Neural progenitor cell (in vitro differentiated cells): ENCODE data around the gene SLC43A2. TPM values are rescaled to one million over a fixed set of nuclear protein-coding genes. Genes with fewer than 3 reads are reported as not detected.

Experiments
- DNase-seq: peaks from one replicate; pipeline ENCODE4 v3.0.0-alpha.2; 2016; ENCODE audit warnings: low spot score
- H2AFZ ChIP-seq: fragments of 200-600 bp; sonication (generic); replicated peaks from 2 replicates; pipeline ENCODE4 v1.6.1; 2016; ENCODE audit warnings: antibody characterized with exemption
- H3F3A ChIP-seq: fragments of 200-600 bp; sonication (generic); 2 replicates; pipeline ENCODE4 v1.6.1; 2016; ENCODE audit warnings: antibody characterized with exemption, low read depth
- H3K27ac ChIP-seq: fragments of 200-600 bp; sonication (generic); 2 replicates; pipeline ENCODE4 v1.5.1; 2016; ENCODE audit warnings: mild to moderate bottlenecking
- H3K27me3 ChIP-seq: fragments of 200-600 bp; sonication (generic); 2 replicates; pipeline ENCODE4 v1.6.1; 2016; ENCODE audit warnings: mild to moderate bottlenecking, moderate library complexity
- H3K36me3 ChIP-seq: fragments of 200-600 bp; sonication (generic); 2 replicates; pipeline ENCODE4 v1.5.1; 2016
- H3K4me1 ChIP-seq: fragments of 200-600 bp; sonication (generic); 2 replicates; pipeline ENCODE4 v1.6.1; 2016; ENCODE audit warnings: mixed run types
- H3K4me2 ChIP-seq: fragments of 200-600 bp; sonication (generic); 2 replicates; pipeline ENCODE4 v1.6.1; 2016
- H3K4me3 ChIP-seq: fragments of 200-600 bp; sonication (generic); 2 replicates; pipeline ENCODE4 v1.5.1; 2016
- H3K79me2 ChIP-seq: fragments of 200-600 bp; sonication (generic); 2 replicates; pipeline ENCODE4 v1.6.1; 2016; ENCODE audit warnings: low read depth
- H3K9ac ChIP-seq: fragments of 200-600 bp; sonication (generic); 2 replicates; pipeline ENCODE4 v1.6.1; 2016
- H3K9me3 ChIP-seq: fragments of 200-600 bp; sonication (generic); 2 replicates; pipeline ENCODE4 v1.5.1; 2016; ENCODE audit warnings: low read depth
- H4K20me1 ChIP-seq: fragments of 200-600 bp; sonication (generic); 2 replicates; pipeline ENCODE4 v1.6.1; 2016; ENCODE audit warnings: low read depth
- H3K27ac Mint-ChIP-seq: 3 replicates; pipeline ENCODE4 v1.8.0; 2021; ENCODE audit warnings: mixed read lengths
- H3K27me3 Mint-ChIP-seq: 2 replicates; pipeline ENCODE4 v1.8.0; 2022; ENCODE audit warnings: low read depth, mild to moderate bottlenecking, inconsistent platforms, moderate library complexity, mixed read lengths; ENCODE audit not compliant: insufficient read depth
- H3K36me3 Mint-ChIP-seq: 3 replicates; pipeline ENCODE4 v1.8.0; 2021; ENCODE audit warnings: mixed read lengths
- H3K4me1 Mint-ChIP-seq: 3 replicates; pipeline ENCODE4 v1.8.0; 2021; ENCODE audit warnings: mixed read lengths
- H3K4me3 Mint-ChIP-seq: 3 replicates; pipeline ENCODE4 v1.8.0; 2021; ENCODE audit warnings: mild to moderate bottlenecking, moderate library complexity, mixed read lengths
- H3K9me3 Mint-ChIP-seq: 3 replicates; pipeline ENCODE4 v1.8.0; 2020; ENCODE audit warnings: mixed read lengths
- EZH2 ChIP-seq: fragments of 200-600 bp; sonication (generic); IDR thresholded peaks from 2 replicates; pipeline ENCODE4 v1.6.1; 2017; ENCODE audit warnings: antibody characterized with exemption, mild to moderate bottlenecking, moderate library complexity
- EZH2phosphoT487 ChIP-seq: fragments of 200-600 bp; sonication (generic); IDR thresholded peaks from 2 replicates; pipeline ENCODE4 v1.6.1; 2017; ENCODE audit warnings: antibody characterized with exemption
- total RNA-seq: library from RNA; depleted of rRNA; stranded (reverse); fragments of >200 nt; gene quantifications from 2 replicates; pipeline ENCODE4 v1.2.3, GENCODE V29; 2015; ENCODE audit warnings: low replicate concordance
- TF ChIP-seq, protein P1 (sequence below): fragments of 200-600 bp; sonication (generic); IDR thresholded peaks from 2 replicates; pipeline ENCODE4 v1.5.1; 2017; ENCODE audit warnings: antibody characterized with exemption, mild to moderate bottlenecking

Gene SLC43A2
- total RNA-seq, 1 donor from 2014 or later, result 6.8 TPM

DNA sequence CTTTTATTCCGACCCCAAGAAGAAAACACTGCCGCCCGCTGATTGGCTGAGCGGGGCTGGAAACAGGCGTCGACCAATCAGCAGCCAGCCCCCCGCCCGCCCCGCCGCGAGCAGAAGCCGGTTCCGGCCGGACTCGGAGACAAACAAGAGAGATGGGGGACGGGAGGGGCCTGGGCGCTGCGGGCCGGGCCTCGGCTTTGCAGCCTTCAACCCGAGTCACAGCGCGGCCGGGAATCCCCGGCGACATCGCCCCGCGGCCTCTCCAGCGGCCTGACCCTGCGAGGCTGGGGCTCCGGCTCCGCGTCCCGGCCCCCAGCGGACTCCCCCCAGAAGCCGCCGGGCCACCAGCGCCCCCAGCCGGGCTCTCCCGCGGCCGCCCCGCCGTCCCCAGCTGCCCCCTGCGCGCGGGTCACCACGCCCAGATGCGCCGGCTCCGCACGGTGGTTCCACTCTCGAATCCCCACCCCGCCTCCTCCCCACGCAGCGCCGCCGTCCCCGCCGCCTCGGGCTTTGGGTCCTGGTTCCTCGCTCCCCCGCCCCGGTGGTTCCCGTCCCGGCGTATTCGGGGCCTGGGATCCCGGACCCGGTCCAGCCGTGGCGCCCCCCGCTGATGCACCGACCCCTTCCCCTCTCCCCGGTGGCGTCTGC is 346 bp upstream of the SLC43A2 start:
- peaks cover 15% of the 10 kb centered on the region for H4K20me1 ChIP-seq
- H3K79me2 ChIP-seq, result no peaks in the 10 kb centered on the region
- no peaks in the 10 kb centered on the region for H3K36me3 ChIP-seq
- H3K4me2 ChIP-seq, result peak overlapping the region; percentile 90
- Mint-ChIP-seq H3K27me3 (peaks cover 7% of the 10 kb centered on the region), H3K27ac (peak overlapping the region; percentile 61), H3K9me3 (no peaks in the 10 kb centered on the region), H3K4me1 (peaks cover 33% of the 10 kb centered on the region), H3K4me3 (peak overlapping the region; percentile 90), H3K36me3 (no peaks in the 10 kb centered on the region)
- peak overlapping the region; percentile 69 for H3K4me3 ChIP-seq
- H3F3A ChIP-seq, result peaks cover 35% of the 10 kb centered on the region
- H2AFZ ChIP-seq, result peak overlapping the region; percentile 79
- peaks cover 25% of the 10 kb centered on the region for H3K4me1 ChIP-seq
- no peaks in the 10 kb centered on the region for H3K9me3 ChIP-seq
- H3K27ac ChIP-seq, result peak overlapping the region; percentile 93
- DNase-seq, result peak; percentile 98
- H3K9ac ChIP-seq, result peak overlapping the region; percentile 52
- peak; percentile 9 for TF ChIP-seq EZH2
- TF ChIP-seq, protein P1, sequence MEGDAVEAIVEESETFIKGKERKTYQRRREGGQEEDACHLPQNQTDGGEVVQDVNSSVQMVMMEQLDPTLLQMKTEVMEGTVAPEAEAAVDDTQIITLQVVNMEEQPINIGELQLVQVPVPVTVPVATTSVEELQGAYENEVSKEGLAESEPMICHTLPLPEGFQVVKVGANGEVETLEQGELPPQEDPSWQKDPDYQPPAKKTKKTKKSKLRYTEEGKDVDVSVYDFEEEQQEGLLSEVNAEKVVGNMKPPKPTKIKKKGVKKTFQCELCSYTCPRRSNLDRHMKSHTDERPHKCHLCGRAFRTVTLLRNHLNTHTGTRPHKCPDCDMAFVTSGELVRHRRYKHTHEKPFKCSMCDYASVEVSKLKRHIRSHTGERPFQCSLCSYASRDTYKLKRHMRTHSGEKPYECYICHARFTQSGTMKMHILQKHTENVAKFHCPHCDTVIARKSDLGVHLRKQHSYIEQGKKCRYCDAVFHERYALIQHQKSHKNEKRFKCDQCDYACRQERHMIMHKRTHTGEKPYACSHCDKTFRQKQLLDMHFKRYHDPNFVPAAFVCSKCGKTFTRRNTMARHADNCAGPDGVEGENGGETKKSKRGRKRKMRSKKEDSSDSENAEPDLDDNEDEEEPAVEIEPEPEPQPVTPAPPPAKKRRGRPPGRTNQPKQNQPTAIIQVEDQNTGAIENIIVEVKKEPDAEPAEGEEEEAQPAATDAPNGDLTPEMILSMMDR, result peak; percentile 45
- no peak for TF ChIP-seq EZH2phosphoT487
- H3K27me3 ChIP-seq, result peaks cover 35% of the 10 kb centered on the region

DNA sequence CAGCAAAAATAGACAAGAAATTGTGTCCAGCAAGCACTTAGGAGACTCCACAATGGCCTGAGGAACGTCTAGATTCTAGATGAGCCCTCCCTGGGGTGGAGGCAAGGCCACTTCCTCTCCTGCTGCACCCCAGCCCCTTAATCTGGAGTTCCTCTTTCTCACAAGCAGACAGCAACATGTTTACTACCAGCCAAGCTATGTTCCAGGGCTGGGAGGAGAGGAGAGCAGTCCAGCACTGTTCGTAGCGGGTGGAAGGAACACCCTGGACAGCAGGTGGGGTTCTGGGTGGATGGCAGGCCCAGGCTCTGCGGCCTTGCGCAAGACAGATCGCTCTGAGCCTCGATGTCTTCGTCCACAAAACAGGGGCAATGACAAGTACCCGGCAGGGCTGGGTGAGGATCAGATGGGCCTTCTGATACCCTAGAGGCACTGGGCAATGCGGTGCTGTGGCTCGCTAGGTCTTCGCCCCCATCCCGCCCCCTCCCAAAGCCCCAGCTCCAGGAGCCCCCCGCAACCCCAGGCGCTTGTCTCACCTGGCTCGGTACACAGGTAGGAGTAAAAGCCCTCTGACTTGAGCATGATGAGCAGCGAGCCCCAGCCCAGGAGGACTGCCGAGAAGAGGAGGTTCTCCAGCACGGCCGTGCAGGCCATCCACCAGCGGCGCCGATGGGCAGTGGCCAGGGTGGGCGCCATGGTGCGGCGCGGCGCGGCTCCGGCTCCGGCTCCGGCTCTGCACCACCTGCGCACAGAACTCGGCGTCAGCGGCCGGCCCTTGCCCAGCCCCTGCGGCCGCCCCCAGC is 1.3 kb downstream of the SLC43A2 start:
- H2AFZ ChIP-seq, result peak overlapping the region; percentile 46
- TF ChIP-seq, protein P1, result no peak
- TF ChIP-seq EZH2phosphoT487 (no peak), EZH2 (no peak)
- Mint-ChIP-seq H3K36me3 (peaks cover 2% of the 10 kb centered on the region), H3K4me1 (peaks cover 33% of the 10 kb centered on the region), H3K9me3 (no peaks in the 10 kb centered on the region), H3K27ac (peak overlapping the region; percentile 88), H3K4me3 (peak overlapping the region; percentile 87), H3K27me3 (peaks cover 7% of the 10 kb centered on the region)
- no peak overlapping the region for H3K27ac ChIP-seq
- H3K4me3 ChIP-seq, result peak overlapping the region; percentile 69
- peak overlapping the region; percentile 90 for H3K4me2 ChIP-seq
- H3K9me3 ChIP-seq, result no peaks in the 10 kb centered on the region
- no peak for DNase-seq
- H3K9ac ChIP-seq, result no peak overlapping the region
- H3F3A ChIP-seq, result peaks cover 35% of the 10 kb centered on the region
- peaks cover 35% of the 10 kb centered on the region for H3K27me3 ChIP-seq
- no peaks in the 10 kb centered on the region for H3K36me3 ChIP-seq
- H3K4me1 ChIP-seq, result peaks cover 25% of the 10 kb centered on the region
- no peaks in the 10 kb centered on the region for H3K79me2 ChIP-seq
- peaks cover 15% of the 10 kb centered on the region for H4K20me1 ChIP-seq

DNA sequence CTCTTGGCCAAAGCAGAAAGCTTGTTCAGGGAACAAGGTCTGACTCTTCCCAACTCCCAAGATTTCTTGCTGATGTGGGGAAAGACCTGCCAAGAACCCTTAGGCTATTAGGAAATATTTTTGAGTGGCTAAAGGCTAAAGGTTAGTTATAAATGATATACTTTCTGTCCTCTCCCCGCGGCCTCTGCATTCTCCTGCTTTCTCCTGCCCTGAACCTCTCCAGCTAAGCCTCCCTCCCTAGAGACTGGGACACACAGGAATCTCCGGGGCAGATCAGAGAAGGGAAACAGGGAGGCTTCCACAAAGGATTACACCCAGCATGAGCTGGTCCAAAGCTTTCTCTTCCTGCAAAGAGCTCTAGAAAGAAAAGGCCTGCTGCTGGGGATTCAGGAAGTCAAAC is 2.3 kb downstream of the SLC43A2 start:
- Mint-ChIP-seq H3K27ac (peak overlapping the region; percentile 88), H3K9me3 (no peaks in the 10 kb centered on the region), H3K27me3 (peaks cover 7% of the 10 kb centered on the region), H3K4me3 (peak overlapping the region; percentile 87), H3K36me3 (peaks cover 2% of the 10 kb centered on the region), H3K4me1 (peaks cover 31% of the 10 kb centered on the region)
- peak overlapping the region; percentile 90 for H3K4me2 ChIP-seq
- peaks cover 29% of the 10 kb centered on the region for H3K27me3 ChIP-seq
- H3K9ac ChIP-seq, result no peak overlapping the region
- H3K9me3 ChIP-seq, result no peaks in the 10 kb centered on the region
- H3K4me1 ChIP-seq, result peaks cover 28% of the 10 kb centered on the region
- H4K20me1 ChIP-seq, result peaks cover 15% of the 10 kb centered on the region
- no peaks in the 10 kb centered on the region for H3K79me2 ChIP-seq
- peak; percentile 73 for DNase-seq
- H3F3A ChIP-seq, result peaks cover 35% of the 10 kb centered on the region
- TF ChIP-seq EZH2, result no peak
- TF ChIP-seq, protein P1, result no peak
- TF ChIP-seq EZH2phosphoT487, result no peak
- peak overlapping the region; percentile 10 for H3K4me3 ChIP-seq
- H2AFZ ChIP-seq, result no peak overlapping the region
- peak overlapping the region; percentile 21 for H3K27ac ChIP-seq
- no peaks in the 10 kb centered on the region for H3K36me3 ChIP-seq
